Measurements from ENCODE around the gene UTF1. TPM values are rescaled to one million over a fixed set of nuclear protein-coding genes. Genes with fewer than 3 reads are reported as not detected.
A peak's percentile ranks its signal among the peaks of the same experiment; 100 is the strongest.
"Not testable (repeated sequence)": the region's sequence is repeated elsewhere in the genome, so short reads cannot be mapped to it uniquely, and the experiment has no call there.

UTF1 gene
- total RNA-seq, 1 donor from 2014 or later, result not detected

- FAIRE-seq, result no peak
- DNase-seq (ENCODE audit: low spot score in 2 of 2), result peak in 1 of 2 donors; percentile 57
These were observed 5.2 kb upstream of the UTF1 start for GRCh38 chr10:133224756-133225372.

DNA sequence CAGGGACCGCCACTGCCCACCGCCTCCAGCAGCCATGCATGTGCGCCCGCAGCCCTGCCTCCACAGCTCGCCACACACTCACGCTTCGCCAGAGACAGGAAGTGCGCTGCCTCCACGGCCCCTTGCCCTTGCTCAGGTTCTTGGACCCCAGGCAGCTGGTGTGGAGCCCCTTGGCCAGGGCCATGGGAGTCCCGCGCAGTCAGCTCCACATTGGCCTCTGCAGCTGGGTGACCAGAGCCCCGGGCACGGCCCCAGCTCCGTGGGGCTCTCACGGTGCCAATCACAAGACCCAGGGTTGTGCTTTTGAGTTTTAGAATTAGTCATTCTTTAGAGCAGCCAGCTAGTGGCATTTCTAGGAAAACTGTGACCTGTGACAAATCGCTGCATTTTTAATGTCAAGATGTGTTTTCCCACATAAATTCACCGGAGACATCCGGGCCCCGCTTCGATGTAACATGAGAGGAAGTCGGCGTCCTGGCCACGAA is 4.3 kb upstream of the UTF1 start:
- DNase-seq (ENCODE audit: low spot score in 2 of 2), result no peak
- no peak for FAIRE-seq

DNA sequence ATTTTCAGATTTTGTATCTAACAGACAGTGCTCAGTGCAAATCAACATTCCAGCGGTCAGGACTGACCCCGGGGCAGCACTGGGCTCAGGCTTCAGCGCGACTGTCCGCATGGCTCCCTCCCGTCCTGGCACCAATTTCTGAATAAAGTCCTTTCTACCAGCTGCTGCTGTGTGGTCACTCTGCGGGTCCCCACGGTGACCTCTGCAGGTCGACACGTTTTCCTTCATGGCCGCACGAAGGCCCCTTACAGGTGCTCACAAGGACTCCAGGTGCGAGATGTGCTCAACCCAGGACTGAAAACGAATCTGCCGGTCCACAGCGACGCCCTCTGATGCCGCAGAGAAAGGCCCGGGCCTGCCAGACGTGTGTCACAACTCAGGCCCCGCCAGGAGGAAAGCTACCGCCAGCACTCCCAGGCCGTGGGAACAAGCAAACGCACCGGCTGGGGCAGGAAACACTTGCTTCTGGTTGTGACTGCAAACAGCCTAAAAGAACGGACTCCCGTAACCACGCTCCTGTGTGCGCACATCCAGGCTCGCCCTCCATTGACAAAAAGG is 3.7 kb upstream of the UTF1 start:
- no peak for FAIRE-seq

GRCh38 chr10:133227256-133227655 is 2.8 kb upstream of the UTF1 start:
- no peak for FAIRE-seq
- no peak for DNase-seq (ENCODE audit: low spot score in 2 of 2)

More for the DNA sequence above, 3.7 kb upstream of the UTF1 start:
- DNase-seq (ENCODE audit: low spot score in 2 of 2), result no peak

DNA sequence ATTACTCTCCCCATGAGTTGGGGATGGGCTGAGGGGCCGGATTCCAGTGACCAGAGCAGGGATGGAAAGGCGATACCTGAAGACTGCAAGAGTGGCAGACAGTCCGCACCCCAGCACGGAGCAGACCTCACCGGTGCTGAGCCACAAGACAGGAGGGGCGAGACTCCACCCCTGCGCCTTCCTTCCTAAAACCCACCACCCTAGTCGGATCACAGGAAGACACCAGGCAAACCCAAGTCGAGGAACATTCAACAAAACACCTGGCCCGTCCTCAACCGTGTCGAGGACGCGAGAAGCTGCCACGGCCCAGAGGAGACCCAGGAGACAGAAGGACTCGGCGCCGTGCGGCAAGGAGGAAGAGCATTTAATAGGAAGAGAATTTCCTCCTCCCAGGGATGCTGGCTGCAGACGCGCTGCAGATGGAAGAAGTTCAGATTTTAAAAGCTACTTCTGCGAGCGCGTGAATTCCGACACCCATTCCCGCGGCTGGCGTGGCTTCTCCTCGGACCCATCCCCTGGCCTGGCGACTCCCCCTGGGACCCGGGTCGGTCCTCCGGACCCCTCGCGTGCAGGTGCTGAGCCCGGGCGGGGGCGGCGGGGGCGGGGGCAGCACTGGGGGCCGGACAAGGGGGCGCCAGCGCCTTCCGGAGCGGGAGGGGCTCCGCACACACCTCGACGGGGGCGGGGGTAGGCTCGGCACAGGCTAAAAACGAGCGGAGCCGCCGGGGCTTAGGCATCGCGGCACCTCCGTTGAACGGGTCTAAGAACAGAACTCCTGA is 563 bp upstream of the UTF1 start:
- FAIRE-seq, result no peak
- DNase-seq (ENCODE audit: low spot score in 2 of 2), result no peak

DNA sequence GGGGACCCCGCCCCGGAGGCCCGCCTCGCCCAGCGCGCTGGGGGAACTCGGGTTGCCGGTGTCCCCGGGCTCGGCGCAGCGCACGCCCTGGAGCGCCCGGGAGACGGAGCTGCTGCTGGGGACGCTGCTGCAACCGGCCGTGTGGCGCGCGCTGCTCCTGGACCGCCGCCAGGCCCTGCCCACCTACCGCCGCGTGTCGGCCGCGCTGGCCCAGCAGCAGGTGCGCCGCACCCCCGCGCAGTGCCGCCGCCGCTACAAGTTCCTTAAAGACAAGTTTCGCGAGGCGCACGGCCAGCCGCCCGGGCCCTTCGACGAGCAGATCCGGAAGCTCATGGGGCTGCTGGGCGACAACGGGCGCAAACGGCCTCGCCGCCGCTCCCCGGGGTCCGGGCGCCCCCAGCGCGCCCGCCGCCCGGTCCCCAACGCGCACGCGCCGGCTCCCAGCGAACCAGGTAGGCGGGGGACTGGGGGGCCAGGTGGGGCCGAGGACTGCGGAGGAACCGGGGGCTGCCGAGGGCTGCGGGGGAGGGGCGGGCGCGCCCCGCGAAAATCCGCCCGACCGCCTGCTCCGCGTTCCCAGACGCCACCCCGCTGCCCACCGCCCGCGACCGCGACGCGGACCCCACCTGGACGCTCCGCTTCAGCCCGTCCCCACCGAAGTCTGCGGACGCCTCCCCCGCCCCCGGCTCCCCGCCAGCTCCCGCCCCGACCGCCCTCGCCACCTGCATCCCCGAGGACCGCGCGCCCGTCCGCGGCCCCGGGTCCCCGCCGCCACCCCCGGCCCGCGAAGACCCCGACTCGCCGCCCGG is 574 bp downstream of the UTF1 start:
- DNase-seq (ENCODE audit: low spot score in 2 of 2) (peak; percentile 54 to 74), FAIRE-seq (no peak)

DNA sequence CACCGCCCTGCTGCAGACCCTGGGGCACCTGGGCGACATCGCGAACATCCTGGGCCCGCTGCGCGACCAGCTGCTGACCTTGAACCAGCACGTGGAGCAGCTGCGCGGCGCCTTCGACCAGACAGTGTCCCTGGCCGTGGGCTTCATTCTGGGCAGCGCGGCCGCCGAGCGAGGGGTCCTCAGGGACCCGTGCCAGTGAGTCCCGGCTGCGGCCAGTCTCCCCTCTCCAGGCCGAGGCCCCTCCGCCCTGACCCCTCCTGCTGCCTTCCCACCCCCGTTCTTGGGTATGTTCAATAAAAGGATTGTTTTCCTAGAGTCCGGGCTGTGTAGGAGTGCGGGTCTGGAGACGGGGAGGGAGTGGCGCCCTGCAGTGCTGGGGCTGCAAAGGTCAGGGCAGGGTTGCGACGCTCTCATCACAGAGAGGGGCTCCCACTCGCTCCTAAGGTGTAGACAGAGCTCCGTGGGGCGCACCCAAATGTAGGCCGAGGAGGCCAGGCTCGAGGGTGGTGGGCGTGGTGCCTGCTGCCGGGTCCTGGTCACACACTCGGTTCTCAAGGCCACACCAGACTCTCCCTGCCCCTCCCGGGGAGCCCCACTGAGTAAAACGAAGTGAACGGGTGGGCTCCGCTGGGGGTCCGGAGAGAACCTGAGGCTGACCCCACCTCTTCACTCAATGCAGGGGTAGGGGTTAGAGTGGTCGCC is 1.4 kb downstream of the UTF1 start:
- DNase-seq (ENCODE audit: low spot score in 2 of 2) (no peak), FAIRE-seq (no peak)

DNA sequence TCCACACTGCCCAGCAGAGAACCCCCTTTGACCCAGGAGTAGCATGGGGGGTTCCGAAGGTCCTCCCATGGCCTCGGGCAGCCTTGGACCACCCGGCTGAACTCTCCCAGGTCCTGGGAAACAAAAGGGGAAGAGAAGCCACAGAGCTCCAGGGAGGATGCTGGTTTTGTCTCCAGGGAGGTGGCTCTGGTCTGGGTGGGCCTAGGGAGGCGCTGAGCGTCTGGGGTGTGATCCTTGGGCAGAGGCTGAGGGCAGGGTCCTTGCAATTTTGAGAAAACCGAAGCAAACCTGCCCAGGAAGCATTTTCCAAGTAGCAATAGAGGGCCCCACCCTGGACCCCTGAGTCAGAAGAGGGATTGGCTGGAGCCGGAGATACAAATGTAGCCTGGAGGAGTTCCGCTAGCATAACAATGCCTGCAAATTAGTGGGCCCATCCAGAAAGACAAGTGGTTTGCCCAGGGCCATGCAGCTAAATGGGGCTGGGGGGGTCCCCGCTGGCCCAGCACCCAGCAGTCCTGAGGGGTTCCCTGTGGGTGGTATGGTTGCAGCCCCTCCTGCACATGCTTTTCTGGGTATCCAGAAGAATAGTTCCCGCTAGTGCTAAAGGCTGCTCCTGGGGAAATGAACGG is 2.0 kb downstream of the UTF1 start:
- no peak for DNase-seq (ENCODE audit: low spot score in 2 of 2)

DNA sequence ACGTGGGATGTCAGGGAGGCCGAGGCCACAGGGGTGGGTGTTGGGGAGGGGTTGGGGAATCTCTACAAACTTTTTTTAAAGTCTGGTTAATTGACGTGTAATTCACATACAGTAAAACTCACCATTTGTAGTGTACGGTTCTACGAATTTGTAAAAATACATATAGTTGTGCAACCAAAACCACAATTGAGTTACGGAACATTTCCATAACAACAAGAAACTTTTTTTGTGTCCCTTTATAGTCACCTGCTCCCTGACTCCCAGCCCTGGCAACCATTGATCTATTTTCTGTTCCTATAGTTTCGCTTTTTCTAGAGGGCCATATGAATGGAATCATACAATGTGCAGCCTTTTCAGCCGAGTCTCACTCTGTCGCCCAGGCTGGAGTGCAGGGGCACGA is 4.8 kb downstream of the UTF1 start:
- DNase-seq (ENCODE audit: low spot score in 2 of 2); FAIRE-seq: not testable (repeated sequence)

More for the DNA sequence above, 2.0 kb downstream of the UTF1 start:
- no peak for FAIRE-seq

- peak in 1 of 2 donors; percentile 45 for DNase-seq (ENCODE audit: low spot score in 2 of 2)
These were observed 5.3 kb downstream of the UTF1 start for GRCh38 chr10:133235265-133235855.

DNA sequence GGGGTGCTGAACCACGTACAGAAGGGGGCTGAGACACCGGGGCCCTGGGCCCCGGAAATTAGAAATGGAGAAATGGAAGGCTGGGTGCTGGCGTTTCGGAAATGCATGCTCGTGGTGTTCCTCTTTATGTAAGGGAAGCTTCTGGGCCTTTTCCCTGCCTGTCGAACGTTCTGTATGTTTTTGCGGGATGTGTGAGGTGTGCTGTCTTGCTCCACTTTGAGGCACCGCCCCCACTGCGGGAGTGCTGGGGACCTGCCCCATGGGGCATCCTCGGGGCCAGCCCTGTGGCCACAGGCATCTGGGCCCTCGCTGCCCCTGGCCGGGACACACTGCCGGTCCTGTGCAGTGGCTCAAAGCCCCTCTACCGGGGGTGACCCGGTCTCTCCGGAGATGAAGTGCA is 5.9 kb downstream of the UTF1 start:
- FAIRE-seq, result no peak
- peak; percentile 58 to 60 for DNase-seq (ENCODE audit: low spot score in 2 of 2)

More at GRCh38 chr10:133235265-133235855, 5.3 kb downstream of the UTF1 start:
- FAIRE-seq, result no peak

- no peak for FAIRE-seq
- no peak for DNase-seq (ENCODE audit: low spot score in 2 of 2)
These were observed 6.6 kb downstream of the UTF1 start for GRCh38 chr10:133236401-133237240.

DNA sequence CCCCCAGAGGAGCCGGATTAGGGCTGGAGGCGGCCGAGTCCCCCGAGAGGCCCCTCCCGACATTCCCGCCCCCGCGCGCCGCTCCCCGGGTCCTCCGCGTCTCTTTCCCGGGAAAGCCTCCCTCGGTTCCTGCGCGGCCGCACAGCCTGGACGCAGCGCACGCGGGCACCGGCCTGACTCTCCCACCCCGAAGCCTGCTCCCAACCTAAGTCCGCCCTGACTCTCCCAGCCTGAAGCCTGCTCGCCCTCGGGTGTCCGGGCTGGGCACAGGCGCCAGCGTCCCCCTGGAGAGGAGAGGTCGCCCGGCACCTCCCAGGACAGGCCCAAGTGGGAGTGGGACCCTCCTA is 7.2 kb downstream of the UTF1 start:
- DNase-seq (ENCODE audit: low spot score in 2 of 2) (peak in 1 of 2 donors; percentile 41), FAIRE-seq (no peak)

DNA sequence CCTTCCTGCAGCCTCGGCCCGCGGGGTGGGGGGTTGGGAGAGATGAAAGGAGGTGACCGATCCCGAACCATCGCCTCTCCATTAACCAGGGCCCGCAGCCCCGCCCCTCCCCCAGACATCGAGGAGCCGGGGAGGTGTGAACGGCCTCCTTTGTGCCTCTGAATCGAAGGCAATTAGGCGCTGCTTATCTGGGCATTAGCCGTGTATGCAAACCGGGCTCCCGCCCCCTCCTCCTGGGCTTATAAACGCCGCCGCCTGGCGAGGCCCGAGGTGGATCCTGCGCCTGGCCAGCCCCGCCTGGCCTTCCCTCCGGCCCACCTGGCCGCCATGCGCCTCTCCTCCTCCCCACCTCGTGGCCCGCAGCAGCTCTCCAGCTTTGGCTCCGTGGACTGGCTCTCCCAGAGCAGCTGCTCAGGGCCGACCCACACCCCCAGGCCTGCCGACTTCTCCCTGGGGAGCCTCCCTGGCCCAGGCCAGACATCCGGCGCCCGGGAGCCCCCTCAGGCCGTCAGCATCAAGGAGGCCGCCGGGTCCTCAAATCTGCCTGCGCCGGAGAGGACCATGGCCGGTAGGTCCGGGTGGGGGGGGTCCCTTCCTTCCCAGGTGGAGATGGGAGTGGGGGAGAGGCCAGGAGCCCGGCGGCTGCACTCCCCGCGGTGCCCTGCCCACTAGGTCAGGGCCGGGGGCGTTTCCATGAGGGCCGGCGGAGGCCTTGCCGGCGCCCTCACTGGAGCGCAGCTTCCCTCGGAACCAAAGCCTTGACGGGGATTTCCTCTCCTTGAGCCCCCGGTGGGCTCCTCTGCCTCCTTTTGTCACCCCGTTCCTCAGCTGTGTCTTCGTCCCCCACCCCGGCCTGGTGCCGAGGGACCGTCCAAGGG is 7.8 kb downstream of the UTF1 start, which contains the start of gene VENTX:
TSS of gene VENTX (plus strand) at position 268 of the 878 bp plus-strand sequence. CDS start at position 328, 60 bp downstream.
- FAIRE-seq, result no peak

GRCh38 chr10:133238466-133238804 is 8.4 kb downstream of the UTF1 start:
- FAIRE-seq (no peak), DNase-seq (ENCODE audit: low spot score in 2 of 2) (no peak)

More for the DNA sequence above, 7.8 kb downstream of the UTF1 start, which contains the start of gene VENTX:
- no peak for DNase-seq (ENCODE audit: low spot score in 2 of 2)

DNA sequence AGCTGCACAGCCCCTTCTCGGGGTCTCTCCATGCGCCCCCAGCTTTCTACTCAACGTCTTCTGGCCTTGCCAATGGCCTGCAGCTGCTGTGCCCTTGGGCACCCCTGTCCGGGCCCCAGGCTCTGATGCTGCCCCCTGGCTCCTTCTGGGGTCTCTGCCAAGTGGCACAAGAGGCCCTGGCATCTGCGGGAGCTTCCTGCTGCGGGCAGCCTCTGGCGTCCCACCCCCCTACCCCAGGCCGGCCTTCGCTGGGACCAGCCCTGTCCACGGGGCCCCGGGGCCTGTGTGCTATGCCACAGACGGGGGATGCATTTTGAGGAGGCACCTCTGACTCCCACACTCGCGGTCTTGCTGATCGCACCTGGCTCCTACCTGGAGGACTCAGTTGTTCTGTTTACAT is 10.0 kb downstream of the UTF1 start:
- FAIRE-seq (no peak), DNase-seq (ENCODE audit: low spot score in 2 of 2) (no peak)

DNA sequence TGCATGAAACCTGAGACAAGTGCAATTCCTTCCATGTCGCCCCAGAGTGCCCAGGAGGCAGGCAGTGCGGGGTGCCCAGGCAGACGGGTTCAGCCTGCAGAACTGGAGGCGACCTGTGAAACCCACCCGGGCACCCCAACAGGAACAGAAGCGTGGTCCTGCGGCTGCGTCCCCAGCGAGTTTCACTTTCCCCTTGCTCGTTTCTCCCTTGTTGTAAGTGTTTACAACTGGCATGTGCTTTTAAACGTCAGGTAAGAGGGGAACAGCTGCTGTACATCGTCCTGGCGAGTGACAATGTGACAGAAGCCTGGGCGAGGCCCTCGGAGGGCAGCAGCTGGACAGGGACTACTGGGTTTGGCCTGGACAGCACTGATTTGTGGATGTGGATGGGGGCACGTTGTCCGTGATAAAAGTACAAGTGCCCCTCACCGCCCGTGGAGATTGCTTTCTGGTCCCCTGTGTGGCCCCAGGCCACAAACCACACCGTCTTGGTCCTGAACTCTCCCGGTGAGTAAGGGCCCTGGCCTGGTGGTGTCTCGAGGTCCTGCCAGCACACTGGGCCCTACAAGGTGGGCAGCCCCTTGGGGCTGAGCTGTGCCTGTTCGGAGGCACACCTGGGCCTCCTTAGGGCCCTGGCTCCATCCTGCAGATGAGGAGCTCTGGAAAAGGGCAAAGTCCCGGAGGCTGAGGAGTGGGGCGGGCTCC is 11.6 kb downstream of the UTF1 start:
- DNase-seq (ENCODE audit: low spot score in 2 of 2), result no peak
- FAIRE-seq, result no peak
